Measurements from ENCODE around the gene PSD4. TPM values are rescaled to one million over a fixed set of nuclear protein-coding genes. Genes with fewer than 3 reads are reported as not detected.

Gene PSD4
- total RNA-seq, 1 donor from 2014 or later: 27.1 TPM

DNA sequence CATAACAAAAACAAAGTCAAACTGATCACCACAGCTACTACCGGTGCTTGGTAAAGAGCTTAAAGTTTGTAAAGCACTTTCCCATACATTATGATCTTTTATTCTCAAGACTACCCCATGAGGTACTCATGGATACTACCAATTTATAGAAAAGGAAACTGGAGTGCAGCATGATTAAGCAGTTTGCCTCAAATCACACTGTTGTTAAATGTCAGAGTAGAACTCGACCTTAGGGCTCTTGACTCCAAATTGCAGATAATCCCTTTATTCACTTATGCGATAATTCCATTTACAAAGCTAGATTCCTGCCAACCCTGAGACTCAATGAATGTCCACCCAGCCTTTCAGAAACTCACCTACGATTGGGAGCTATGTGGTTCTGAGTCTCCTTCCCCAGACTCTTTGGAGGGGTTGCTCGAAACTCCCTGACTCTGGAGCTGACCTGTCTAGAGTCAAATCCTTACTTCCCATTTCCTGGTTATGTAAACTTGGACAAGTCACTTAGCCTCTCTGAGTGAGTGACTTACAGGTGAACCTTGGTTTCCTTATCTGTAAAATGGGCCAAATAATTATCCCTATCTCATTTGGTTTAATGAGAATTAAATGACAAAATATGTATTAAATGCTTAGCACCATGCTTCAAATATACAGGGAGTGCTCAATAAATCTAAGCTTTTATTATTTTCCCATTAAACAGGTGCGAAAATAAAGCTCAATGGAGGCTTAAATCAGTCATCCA, 47.4 kb downstream of the PSD4 start:
- H3K4me1 Mint-ChIP-seq (ENCODE audit: low read depth): peaks cover 16% of the 10 kb centered on the region
- TF ChIP-seq, protein P1, sequence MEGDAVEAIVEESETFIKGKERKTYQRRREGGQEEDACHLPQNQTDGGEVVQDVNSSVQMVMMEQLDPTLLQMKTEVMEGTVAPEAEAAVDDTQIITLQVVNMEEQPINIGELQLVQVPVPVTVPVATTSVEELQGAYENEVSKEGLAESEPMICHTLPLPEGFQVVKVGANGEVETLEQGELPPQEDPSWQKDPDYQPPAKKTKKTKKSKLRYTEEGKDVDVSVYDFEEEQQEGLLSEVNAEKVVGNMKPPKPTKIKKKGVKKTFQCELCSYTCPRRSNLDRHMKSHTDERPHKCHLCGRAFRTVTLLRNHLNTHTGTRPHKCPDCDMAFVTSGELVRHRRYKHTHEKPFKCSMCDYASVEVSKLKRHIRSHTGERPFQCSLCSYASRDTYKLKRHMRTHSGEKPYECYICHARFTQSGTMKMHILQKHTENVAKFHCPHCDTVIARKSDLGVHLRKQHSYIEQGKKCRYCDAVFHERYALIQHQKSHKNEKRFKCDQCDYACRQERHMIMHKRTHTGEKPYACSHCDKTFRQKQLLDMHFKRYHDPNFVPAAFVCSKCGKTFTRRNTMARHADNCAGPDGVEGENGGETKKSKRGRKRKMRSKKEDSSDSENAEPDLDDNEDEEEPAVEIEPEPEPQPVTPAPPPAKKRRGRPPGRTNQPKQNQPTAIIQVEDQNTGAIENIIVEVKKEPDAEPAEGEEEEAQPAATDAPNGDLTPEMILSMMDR (IDR thresholded peaks at IDR 0.05; ENCODE audit: unreplicated experiment): no peak
- H3K27ac Mint-ChIP-seq: no peak overlapping the region
- no peak overlapping the region for H3K4me3 Mint-ChIP-seq (ENCODE audit: low read depth)
- no peaks in the 10 kb centered on the region for H3K9me3 Mint-ChIP-seq (ENCODE audit: low read depth)
- no peak for DNase-seq (ENCODE audit: low spot score, unreplicated experiment)
- H3K27me3 Mint-ChIP-seq: peaks cover 8% of the 10 kb centered on the region
- no peaks in the 10 kb centered on the region for H3K36me3 Mint-ChIP-seq (ENCODE audit: insufficient read depth)

DNA sequence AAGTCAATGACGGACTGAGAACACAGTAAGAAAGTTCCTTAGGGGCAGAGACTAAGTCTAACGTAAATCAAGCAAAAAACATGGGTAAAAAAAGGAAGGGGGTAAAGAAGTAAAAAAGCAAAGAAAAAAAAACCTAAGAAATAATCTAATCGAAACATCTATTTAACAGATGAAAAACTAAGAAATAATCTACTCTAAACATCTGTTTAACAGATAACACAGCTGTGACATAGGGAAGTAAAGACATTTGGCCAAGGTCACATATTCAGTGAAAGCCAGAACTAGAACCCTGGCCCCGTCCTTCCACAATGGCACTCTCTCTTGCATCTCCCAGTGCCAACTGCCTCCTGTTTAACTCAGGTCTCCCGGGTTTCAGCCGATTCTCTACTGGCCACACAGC, 48.1 kb downstream of the PSD4 start:
- no peaks in the 10 kb centered on the region for H3K36me3 Mint-ChIP-seq (ENCODE audit: insufficient read depth)
- peaks cover 16% of the 10 kb centered on the region for H3K4me1 Mint-ChIP-seq (ENCODE audit: low read depth)
- H3K27me3 Mint-ChIP-seq: peaks cover 6% of the 10 kb centered on the region
- TF ChIP-seq, protein P1 (IDR thresholded peaks at IDR 0.05; ENCODE audit: unreplicated experiment): no peak
- no peak overlapping the region for H3K27ac Mint-ChIP-seq
- no peak overlapping the region for H3K4me3 Mint-ChIP-seq (ENCODE audit: low read depth)
- no peaks in the 10 kb centered on the region for H3K9me3 Mint-ChIP-seq (ENCODE audit: low read depth)
- DNase-seq (ENCODE audit: low spot score, unreplicated experiment): no peak

DNA sequence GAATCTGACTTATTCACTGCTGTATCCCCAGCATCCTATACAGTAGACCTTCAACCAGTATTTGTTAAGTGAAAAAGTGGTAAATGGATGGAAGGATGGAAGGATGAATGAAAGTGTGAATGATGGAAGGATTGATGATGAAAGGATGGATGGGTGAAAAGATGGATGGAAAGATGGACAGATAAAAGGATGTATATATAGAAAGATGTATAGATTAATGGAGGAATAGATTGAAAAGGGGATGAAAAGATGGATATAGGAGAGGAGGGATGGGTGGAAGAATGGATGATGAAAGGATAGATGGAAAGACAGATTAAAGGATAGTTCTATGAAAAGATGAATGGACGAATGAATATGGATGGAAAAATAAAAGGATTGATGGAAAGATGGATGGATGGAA, 50.0 kb downstream of the PSD4 start:
- DNase-seq (ENCODE audit: low spot score, unreplicated experiment): no peak
- Mint-ChIP-seq H3K36me3 (ENCODE audit: insufficient read depth) (no peaks in the 10 kb centered on the region), H3K27ac (no peak overlapping the region), H3K4me1 (ENCODE audit: low read depth) (peaks cover 6% of the 10 kb centered on the region), H3K4me3 (ENCODE audit: low read depth) (no peak overlapping the region), H3K27me3 (peaks cover 3% of the 10 kb centered on the region), H3K9me3 (ENCODE audit: low read depth) (no peaks in the 10 kb centered on the region)
- TF ChIP-seq, protein P1 (IDR thresholded peaks at IDR 0.05; ENCODE audit: unreplicated experiment): no peak

DNA sequence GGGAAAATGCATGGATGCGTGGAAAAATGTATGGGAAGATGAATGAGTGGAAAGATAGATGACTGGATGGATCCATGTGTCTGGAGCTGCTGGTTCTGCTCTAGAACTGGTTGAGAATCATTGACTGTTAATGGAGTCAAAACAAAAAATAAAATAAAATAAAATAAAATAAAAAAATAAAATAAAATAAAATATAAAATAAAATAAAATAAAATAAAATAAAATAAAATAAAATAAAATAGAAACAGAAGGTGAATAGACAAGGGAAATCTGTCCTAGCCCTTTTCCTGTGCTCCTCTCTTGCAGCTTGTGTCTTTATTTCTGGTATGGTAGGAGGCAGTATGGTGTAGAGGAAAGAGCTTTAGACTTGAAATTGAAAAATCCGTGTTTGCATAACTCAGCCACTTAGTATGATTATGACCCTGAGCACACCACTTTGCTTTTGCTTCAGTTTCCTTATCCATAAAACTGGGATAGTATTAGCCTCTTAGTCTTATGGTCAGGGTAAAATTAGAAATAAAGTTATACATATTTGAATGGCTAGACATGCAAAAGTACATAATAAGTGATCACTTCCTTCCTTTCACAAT, 51.0 kb downstream of the PSD4 start:
- no peak overlapping the region for H3K27ac Mint-ChIP-seq
- TF ChIP-seq, protein P1 (IDR thresholded peaks at IDR 0.05; ENCODE audit: unreplicated experiment): no peak
- DNase-seq (ENCODE audit: low spot score, unreplicated experiment): no peak
- H3K4me1 Mint-ChIP-seq (ENCODE audit: low read depth): peaks cover 8% of the 10 kb centered on the region
- H3K27me3 Mint-ChIP-seq: peaks cover 6% of the 10 kb centered on the region
- no peaks in the 10 kb centered on the region for H3K36me3 Mint-ChIP-seq (ENCODE audit: insufficient read depth)
- no peaks in the 10 kb centered on the region for H3K9me3 Mint-ChIP-seq (ENCODE audit: low read depth)
- no peak overlapping the region for H3K4me3 Mint-ChIP-seq (ENCODE audit: low read depth)

DNA sequence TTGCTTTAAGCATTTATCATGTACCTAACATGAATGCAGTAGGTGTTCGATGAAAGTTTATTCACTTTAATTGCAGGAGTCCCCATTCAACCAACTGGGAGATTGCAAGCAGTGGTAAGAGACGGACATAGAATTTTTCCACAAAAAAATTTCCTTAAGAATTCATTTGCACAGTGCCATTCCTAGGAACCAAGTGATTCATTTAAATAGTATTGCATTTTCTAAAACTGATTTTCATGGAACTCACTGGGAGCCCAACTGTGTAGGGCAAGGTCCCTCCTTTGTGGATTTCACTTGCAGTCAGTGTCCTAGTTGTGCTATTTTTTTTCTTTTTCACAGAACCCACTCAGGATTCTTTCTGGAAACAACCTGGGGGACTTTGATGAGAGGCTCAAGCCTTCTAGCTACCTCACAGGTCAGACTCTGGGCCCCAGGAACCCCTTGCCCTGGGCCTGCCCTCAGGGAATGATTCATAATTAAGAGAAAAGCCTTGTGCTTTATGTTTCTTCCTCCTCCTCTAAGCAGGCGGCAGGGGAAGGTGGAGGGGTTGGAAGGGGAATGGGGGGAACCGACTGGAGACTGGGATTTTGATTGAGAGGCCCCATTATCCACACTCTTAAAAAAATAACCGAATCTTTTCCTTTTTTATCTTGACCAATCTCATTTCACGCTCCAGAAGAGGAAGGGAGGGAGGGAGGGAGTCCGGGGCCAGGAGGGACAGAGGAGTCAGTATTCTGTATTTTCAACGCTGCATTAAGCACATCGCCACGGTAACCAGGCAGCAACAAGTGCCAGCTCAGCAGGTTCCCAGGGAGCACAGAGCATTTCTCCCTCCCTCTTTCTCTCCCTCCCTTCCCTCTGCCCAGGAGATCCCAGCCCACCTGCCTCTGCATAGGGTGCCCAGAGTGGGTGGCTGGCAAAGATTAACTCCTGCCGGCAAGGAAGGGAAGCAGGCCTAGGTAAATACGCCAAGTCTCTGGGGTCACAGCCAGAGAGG, 51.8 kb downstream of the PSD4 start:
- no peak overlapping the region for H3K4me3 Mint-ChIP-seq (ENCODE audit: low read depth)
- no peak overlapping the region for H3K27ac Mint-ChIP-seq
- no peaks in the 10 kb centered on the region for H3K9me3 Mint-ChIP-seq (ENCODE audit: low read depth)
- H3K27me3 Mint-ChIP-seq: peaks cover 11% of the 10 kb centered on the region
- DNase-seq (ENCODE audit: low spot score, unreplicated experiment): no peak
- H3K36me3 Mint-ChIP-seq (ENCODE audit: insufficient read depth): no peaks in the 10 kb centered on the region
- peaks cover 8% of the 10 kb centered on the region for H3K4me1 Mint-ChIP-seq (ENCODE audit: low read depth)
- TF ChIP-seq, protein P1 (IDR thresholded peaks at IDR 0.05; ENCODE audit: unreplicated experiment): no peak
